ENCODE data around the gene HUS1. TPM values are rescaled to one million over a fixed set of nuclear protein-coding genes. Genes with fewer than 3 reads are reported as not detected.
"Not testable (repeated sequence)": the region's sequence is repeated elsewhere in the genome, so short reads cannot be mapped to it uniquely, and the experiment has no call there.

HUS1 gene
- total RNA-seq, 1 experiment from 2014 or later: 19.4 TPM

- not testable (repeated sequence) for DNase-seq (ENCODE audit: low read depth)
These were observed 56.1 kb downstream of the HUS1 start for GRCh38 chr7:47923081-47923875.

GRCh38 chr7:47916514-47916913 is 62.9 kb downstream of the HUS1 start:
- peak; percentile 72 for DNase-seq (ENCODE audit: low read depth)

- no peak for DNase-seq (ENCODE audit: low read depth)
These were observed 63.8 kb downstream of the HUS1 start for GRCh38 chr7:47915616-47915976.

- DNase-seq (ENCODE audit: low read depth): no peak
These were observed 64.4 kb downstream of the HUS1 start for GRCh38 chr7:47914717-47915615.

Other genes with a start within 250 kb of the HUS1 start
- 0.02 and 2.7 TPM in 2 replicates for gene PKD1L1, start 31.1 kb downstream of the HUS1 start, total RNA-seq (2014; rRNA removed; shearing (Covaris generic))
- 0.59 TPM in 1 of 2 replicates, not detected in the other for gene SUN3, start 49.5 kb upstream of the HUS1 start, total RNA-seq (2014; rRNA removed; shearing (Covaris generic))
- 0.25 and 0.62 TPM in 2 replicates for gene C7orf57, start 55.9 kb upstream of the HUS1 start, total RNA-seq (2014; rRNA removed; shearing (Covaris generic))
- 11.7 and 21.1 TPM in 2 replicates for gene UPP1, start 109.7 kb upstream of the HUS1 start, total RNA-seq (2014; rRNA removed; shearing (Covaris generic))
- 0.07 TPM in 1 of 2 replicates, not detected in the other for gene ABCA13, start 191.8 kb upstream of the HUS1 start, total RNA-seq (2014; rRNA removed; shearing (Covaris generic))